Activated CD8-positive, alpha-beta memory T cell treated with anti-CD3 and anti-CD28 coated beads, Interleukin-2, amount 50 U/mL, for 4 hours (primary cell): ENCODE measurements around the gene CCL17.
"Not testable (repeated sequence)": the region's sequence is repeated elsewhere in the genome, so short reads cannot be mapped to it uniquely, and the experiment has no call there.

Source experiments
- DNase-seq: peaks from one replicate; pipeline ENCODE4 v3.0.0-alpha.2; 2020

The CCL17 gene

GRCh38 chr16:57439947-57440346 lies 35.4 kb downstream of the CCL17 start:
- not testable (repeated sequence) for DNase-seq

- DNase-seq, result not testable (repeated sequence)
These were observed 36.0 kb downstream of the CCL17 start for GRCh38 chr16:57440551-57440950.

- DNase-seq, result no peak
These were observed 40.1 kb downstream of the CCL17 start for GRCh38 chr16:57444711-57445110.

GRCh38 chr16:57445510-57445909 lies 40.9 kb downstream of the CCL17 start:
- no peak for DNase-seq

GRCh38 chr16:57446531-57447185 lies 42.1 kb downstream of the CCL17 start:
- no peak for DNase-seq

- DNase-seq, result peak; percentile 95
These were observed 42.8 kb downstream of the CCL17 start, which contains the start of the genes CIAPIN1 and COQ9 for GRCh38 chr16:57447186-57447962. CIAPIN1 (minus strand) TSS chr16:57447385; CDS start chr16:57440928, 6,457 bp downstream. COQ9 (plus strand) TSS chr16:57447479; CDS start chr16:57447506, 27 bp downstream.

GRCh38 chr16:57452021-57452420 lies 47.5 kb downstream of the CCL17 start:
- no peak for DNase-seq

- DNase-seq, result peak; percentile 94
These were observed 57.8 kb downstream of the CCL17 start, which contains the start of gene POLR2C for GRCh38 chr16:57462209-57462977. POLR2C (plus strand) TSS chr16:57462679; CDS start chr16:57462725, 46 bp downstream.

GRCh38 chr16:57462978-57463362 lies 58.4 kb downstream of the CCL17 start:
- DNase-seq, result no peak

GRCh38 chr16:57464523-57464922 lies 60.0 kb downstream of the CCL17 start:
- DNase-seq, result no peak
